Neural progenitor cell (in vitro differentiated cells): Measurements from ENCODE around the gene LILRA6. TPM values are rescaled to one million over a fixed set of nuclear protein-coding genes. Genes with fewer than 3 reads are reported as not detected.
A peak's percentile ranks its signal among the peaks of the same experiment; 100 is the strongest.
"Not testable (repeated sequence)": the region's sequence is repeated elsewhere in the genome, so short reads cannot be mapped to it uniquely, and the experiment has no call there.

Experiments used
- DNase-seq: peaks from one replicate; pipeline ENCODE4 v3.0.0-alpha.2; 2016; ENCODE audit warnings: low spot score
- H2AFZ ChIP-seq: fragments of 200-600 bp; sonication (generic); replicated peaks from 2 replicates; pipeline ENCODE4 v1.6.1; 2016; ENCODE audit warnings: antibody characterized with exemption
- H3F3A ChIP-seq: fragments of 200-600 bp; sonication (generic); 2 replicates; pipeline ENCODE4 v1.6.1; 2016; ENCODE audit warnings: antibody characterized with exemption, low read depth
- H3K27ac ChIP-seq: fragments of 200-600 bp; sonication (generic); 2 replicates; pipeline ENCODE4 v1.5.1; 2016; ENCODE audit warnings: mild to moderate bottlenecking
- H3K27me3 ChIP-seq: fragments of 200-600 bp; sonication (generic); 2 replicates; pipeline ENCODE4 v1.6.1; 2016; ENCODE audit warnings: mild to moderate bottlenecking, moderate library complexity
- H3K36me3 ChIP-seq: fragments of 200-600 bp; sonication (generic); 2 replicates; pipeline ENCODE4 v1.5.1; 2016
- H3K4me1 ChIP-seq: fragments of 200-600 bp; sonication (generic); 2 replicates; pipeline ENCODE4 v1.6.1; 2016; ENCODE audit warnings: mixed run types
- H3K4me2 ChIP-seq: fragments of 200-600 bp; sonication (generic); 2 replicates; pipeline ENCODE4 v1.6.1; 2016
- H3K4me3 ChIP-seq: fragments of 200-600 bp; sonication (generic); 2 replicates; pipeline ENCODE4 v1.5.1; 2016
- H3K79me2 ChIP-seq: fragments of 200-600 bp; sonication (generic); 2 replicates; pipeline ENCODE4 v1.6.1; 2016; ENCODE audit warnings: low read depth
- H3K9ac ChIP-seq: fragments of 200-600 bp; sonication (generic); 2 replicates; pipeline ENCODE4 v1.6.1; 2016
- H3K9me3 ChIP-seq: fragments of 200-600 bp; sonication (generic); 2 replicates; pipeline ENCODE4 v1.5.1; 2016; ENCODE audit warnings: low read depth
- H4K20me1 ChIP-seq: fragments of 200-600 bp; sonication (generic); 2 replicates; pipeline ENCODE4 v1.6.1; 2016; ENCODE audit warnings: low read depth
- H3K27ac Mint-ChIP-seq: 3 replicates; pipeline ENCODE4 v1.8.0; 2021; ENCODE audit warnings: mixed read lengths
- H3K27me3 Mint-ChIP-seq: 2 replicates; pipeline ENCODE4 v1.8.0; 2022; ENCODE audit warnings: low read depth, mild to moderate bottlenecking, inconsistent platforms, moderate library complexity, mixed read lengths; ENCODE audit not compliant: insufficient read depth
- H3K36me3 Mint-ChIP-seq: 3 replicates; pipeline ENCODE4 v1.8.0; 2021; ENCODE audit warnings: mixed read lengths
- H3K4me1 Mint-ChIP-seq: 3 replicates; pipeline ENCODE4 v1.8.0; 2021; ENCODE audit warnings: mixed read lengths
- H3K4me3 Mint-ChIP-seq: 3 replicates; pipeline ENCODE4 v1.8.0; 2021; ENCODE audit warnings: mild to moderate bottlenecking, moderate library complexity, mixed read lengths
- H3K9me3 Mint-ChIP-seq: 3 replicates; pipeline ENCODE4 v1.8.0; 2020; ENCODE audit warnings: mixed read lengths
- CTCF ChIP-seq: fragments of 200-600 bp; sonication (generic); IDR thresholded peaks from 2 replicates; pipeline ENCODE4 v1.5.1; 2017; ENCODE audit warnings: antibody characterized with exemption, mild to moderate bottlenecking
- EZH2 ChIP-seq: fragments of 200-600 bp; sonication (generic); IDR thresholded peaks from 2 replicates; pipeline ENCODE4 v1.6.1; 2017; ENCODE audit warnings: antibody characterized with exemption, mild to moderate bottlenecking, moderate library complexity
- EZH2phosphoT487 ChIP-seq: fragments of 200-600 bp; sonication (generic); IDR thresholded peaks from 2 replicates; pipeline ENCODE4 v1.6.1; 2017; ENCODE audit warnings: antibody characterized with exemption
- total RNA-seq: library from RNA; depleted of rRNA; stranded (reverse); fragments of >200 nt; gene quantifications from 2 replicates; pipeline ENCODE4 v1.2.3, GENCODE V29; 2015; ENCODE audit warnings: low replicate concordance

LILRA6 gene
- total RNA-seq, 1 donor from 2014 or later, result not detected

- Histone ChIP-seq H3K27me3 (peaks cover 56% of the 10 kb centered on the region), H3K79me2 (no peaks in the 10 kb centered on the region), H3K36me3 (no peaks in the 10 kb centered on the region), H3K4me3 (no peak overlapping the region), H4K20me1 (no peaks in the 10 kb centered on the region), H3F3A (no peaks in the 10 kb centered on the region), H3K4me1 (no peaks in the 10 kb centered on the region), H2AFZ (no peak overlapping the region), H3K27ac (no peak overlapping the region), H3K4me2 (no peak overlapping the region), H3K9me3 (no peaks in the 10 kb centered on the region), H3K9ac (no peak overlapping the region)
- DNase-seq, result no peak
- Mint-ChIP-seq H3K4me1 (no peaks in the 10 kb centered on the region), H3K27ac (no peak overlapping the region), H3K36me3 (no peaks in the 10 kb centered on the region), H3K9me3 (peaks cover 14% of the 10 kb centered on the region), H3K4me3 (no peak overlapping the region), H3K27me3 (peaks cover 3% of the 10 kb centered on the region)
- no peak for TF ChIP-seq CTCF
- TF ChIP-seq EZH2, result no peak
- no peak for TF ChIP-seq EZH2phosphoT487
Measured at GRCh38 chr19:54229146-54229545, 13.4 kb downstream of the LILRA6 start.

- H3K9me3 Mint-ChIP-seq, H3F3A ChIP-seq, H3K9me3 ChIP-seq, H2AFZ ChIP-seq, H3K27ac Mint-ChIP-seq, H3K4me3 Mint-ChIP-seq, DNase-seq, H3K36me3 ChIP-seq, H3K27me3 Mint-ChIP-seq, H4K20me1 ChIP-seq, H3K4me2 ChIP-seq, H3K27ac ChIP-seq, H3K4me1 Mint-ChIP-seq, H3K79me2 ChIP-seq, H3K4me3 ChIP-seq, H3K36me3 Mint-ChIP-seq, H3K4me1 ChIP-seq, H3K9ac ChIP-seq: not testable (repeated sequence)
- H3K27me3 ChIP-seq, result peaks cover 24% of the 10 kb centered on the region
Measured at GRCh38 chr19:54224619-54225018, 18.0 kb downstream of the LILRA6 start.

- not testable (repeated sequence) for H3K27me3 Mint-ChIP-seq, H3K9ac ChIP-seq, H3K79me2 ChIP-seq, H3K4me1 Mint-ChIP-seq, H3K9me3 Mint-ChIP-seq, H2AFZ ChIP-seq, H3K4me2 ChIP-seq, H3K36me3 ChIP-seq, H3K4me1 ChIP-seq, H3K27ac ChIP-seq, H3F3A ChIP-seq, H4K20me1 ChIP-seq, H3K9me3 ChIP-seq, DNase-seq, H3K4me3 ChIP-seq, H3K4me3 Mint-ChIP-seq, H3K36me3 Mint-ChIP-seq
- H3K27me3 ChIP-seq, result peaks cover 20% of the 10 kb centered on the region
- H3K27ac Mint-ChIP-seq, result peak overlapping the region; percentile 66
Measured at GRCh38 chr19:54223937-54224281, 18.7 kb downstream of the LILRA6 start.

GRCh38 chr19:54223277-54223936, 19.2 kb downstream of the LILRA6 start:
- H3K4me1 Mint-ChIP-seq, result not testable (repeated sequence)

GRCh38 chr19:54222474-54223276, 19.9 kb downstream of the LILRA6 start, which contains the start of gene LILRB3:
LILRB3 (minus strand) TSS chr19:54223007; CDS start chr19:54222976, 31 bp downstream.
- not testable (repeated sequence) for DNase-seq, H3K79me2 ChIP-seq, H2AFZ ChIP-seq, H3K36me3 ChIP-seq, H3K4me3 ChIP-seq, H3K4me2 ChIP-seq, H3K9ac ChIP-seq, H3K27me3 Mint-ChIP-seq, H4K20me1 ChIP-seq, H3F3A ChIP-seq, H3K4me1 ChIP-seq, H3K27ac ChIP-seq, H3K36me3 Mint-ChIP-seq, H3K9me3 ChIP-seq, H3K9me3 Mint-ChIP-seq
- H3K27me3 ChIP-seq, result peaks cover 18% of the 10 kb centered on the region
- Mint-ChIP-seq H3K27ac (peak within 1 kb of the TSS; percentile 66), H3K4me3 (peak within 1 kb of the TSS; percentile 35), H3K4me1 (peaks cover 15% of the 10 kb centered on the region)

More at GRCh38 chr19:54223277-54223936, 19.2 kb downstream of the LILRA6 start:
- H3K27me3 Mint-ChIP-seq, H3K27ac ChIP-seq, H3K36me3 Mint-ChIP-seq, H3K4me3 ChIP-seq, H4K20me1 ChIP-seq, H3K4me2 ChIP-seq, H3K79me2 ChIP-seq, DNase-seq, H3K9ac ChIP-seq, H3K9me3 ChIP-seq, H3F3A ChIP-seq, H3K9me3 Mint-ChIP-seq, H2AFZ ChIP-seq, H3K4me1 ChIP-seq, H3K36me3 ChIP-seq: not testable (repeated sequence)
- peak overlapping the region; percentile 21 for H3K27ac Mint-ChIP-seq
- H3K4me3 Mint-ChIP-seq, result peak overlapping the region; percentile 35
- peaks cover 18% of the 10 kb centered on the region for H3K27me3 ChIP-seq

- H3K9me3 ChIP-seq, H3K4me1 ChIP-seq, H3K27ac Mint-ChIP-seq, H3K4me3 ChIP-seq, DNase-seq, H3K27ac ChIP-seq, H3K79me2 ChIP-seq, H2AFZ ChIP-seq, H3K9ac ChIP-seq, H4K20me1 ChIP-seq, H3K4me3 Mint-ChIP-seq, H3K36me3 ChIP-seq, H3K27me3 Mint-ChIP-seq, H3K9me3 Mint-ChIP-seq, H3F3A ChIP-seq, H3K4me2 ChIP-seq, H3K36me3 Mint-ChIP-seq: not testable (repeated sequence)
- H3K4me1 Mint-ChIP-seq, result peaks cover 20% of the 10 kb centered on the region
- H3K27me3 ChIP-seq, result peaks cover 18% of the 10 kb centered on the region
Measured at GRCh38 chr19:54221947-54222346, 20.6 kb downstream of the LILRA6 start.

- H3K27ac Mint-ChIP-seq, H3F3A ChIP-seq, H3K36me3 ChIP-seq, H3K27me3 Mint-ChIP-seq, H3K4me2 ChIP-seq, H3K36me3 Mint-ChIP-seq, H3K9me3 Mint-ChIP-seq, H3K4me1 ChIP-seq, H3K79me2 ChIP-seq, H3K9me3 ChIP-seq, H3K27me3 ChIP-seq, H2AFZ ChIP-seq, H3K27ac ChIP-seq, DNase-seq, H3K4me3 Mint-ChIP-seq, H3K4me3 ChIP-seq, H4K20me1 ChIP-seq, H3K9ac ChIP-seq: not testable (repeated sequence)
- H3K4me1 Mint-ChIP-seq, result peaks cover 25% of the 10 kb centered on the region
Measured at GRCh38 chr19:54219702-54220101, 22.9 kb downstream of the LILRA6 start.
